Measurements from ENCODE around the gene SLC8A2.

DNA sequence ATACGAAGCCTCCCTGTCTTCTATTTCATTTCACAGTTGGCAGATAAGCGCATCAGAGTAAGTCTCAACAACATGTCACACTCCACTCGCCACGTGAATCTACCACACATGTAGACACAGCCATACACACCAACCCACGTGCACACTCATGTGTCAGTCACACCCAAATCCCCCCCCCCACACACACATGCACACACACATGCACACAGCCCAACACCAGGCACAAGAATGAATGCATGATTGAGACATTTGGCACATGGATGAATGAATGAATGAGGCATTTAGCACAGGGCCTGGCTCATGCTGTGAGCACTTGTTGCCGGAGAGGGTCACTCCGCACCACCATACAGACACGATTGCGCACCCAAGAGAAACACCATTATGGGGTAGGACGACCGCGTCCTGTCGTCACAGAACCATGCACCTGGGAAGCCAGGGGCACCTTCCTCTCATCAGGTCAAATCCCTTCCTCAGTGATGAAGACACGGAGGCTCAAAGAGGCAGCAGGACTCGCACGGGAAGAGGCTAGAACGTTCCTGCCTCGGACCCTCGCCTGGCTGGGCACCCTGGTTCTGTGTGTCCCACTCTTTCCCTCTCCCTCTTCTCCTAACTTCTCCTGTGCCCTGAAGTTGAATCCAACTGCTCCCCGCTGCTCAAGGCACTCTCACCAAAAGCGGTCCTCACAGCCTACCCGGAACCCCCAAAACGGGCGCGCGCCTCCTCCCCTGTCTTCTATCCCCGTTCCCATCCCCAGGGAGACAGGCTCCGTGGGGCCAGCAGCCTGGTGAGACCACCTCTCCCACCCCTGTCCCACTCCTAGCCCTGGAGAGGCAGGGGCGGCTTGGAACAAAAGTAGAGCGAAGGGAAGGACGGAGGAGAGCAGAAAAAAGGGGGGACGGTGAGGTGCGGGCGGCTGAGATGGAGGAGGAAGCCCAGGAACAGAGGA lies 53.7 kb downstream of the SLC8A2 start:
- TF ChIP-seq, protein P1, sequence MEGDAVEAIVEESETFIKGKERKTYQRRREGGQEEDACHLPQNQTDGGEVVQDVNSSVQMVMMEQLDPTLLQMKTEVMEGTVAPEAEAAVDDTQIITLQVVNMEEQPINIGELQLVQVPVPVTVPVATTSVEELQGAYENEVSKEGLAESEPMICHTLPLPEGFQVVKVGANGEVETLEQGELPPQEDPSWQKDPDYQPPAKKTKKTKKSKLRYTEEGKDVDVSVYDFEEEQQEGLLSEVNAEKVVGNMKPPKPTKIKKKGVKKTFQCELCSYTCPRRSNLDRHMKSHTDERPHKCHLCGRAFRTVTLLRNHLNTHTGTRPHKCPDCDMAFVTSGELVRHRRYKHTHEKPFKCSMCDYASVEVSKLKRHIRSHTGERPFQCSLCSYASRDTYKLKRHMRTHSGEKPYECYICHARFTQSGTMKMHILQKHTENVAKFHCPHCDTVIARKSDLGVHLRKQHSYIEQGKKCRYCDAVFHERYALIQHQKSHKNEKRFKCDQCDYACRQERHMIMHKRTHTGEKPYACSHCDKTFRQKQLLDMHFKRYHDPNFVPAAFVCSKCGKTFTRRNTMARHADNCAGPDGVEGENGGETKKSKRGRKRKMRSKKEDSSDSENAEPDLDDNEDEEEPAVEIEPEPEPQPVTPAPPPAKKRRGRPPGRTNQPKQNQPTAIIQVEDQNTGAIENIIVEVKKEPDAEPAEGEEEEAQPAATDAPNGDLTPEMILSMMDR (IDR thresholded peaks at IDR 0.05; ENCODE audit: low read length): no peak
- no peak for TF ChIP-seq EZH2 (IDR thresholded peaks at IDR 0.05; ENCODE audit: borderline replicate concordance, low read length)
